NT2/D1 (cell line): ENCODE data around the gene EPC1.

Experiments used
- DNase-seq: peaks from one replicate; pipeline ENCODE4 v3.0.0-alpha.2; 2011; ENCODE audit warnings: low read depth, low spot score
- H3K27me3 ChIP-seq: 2 replicates; pipeline ENCODE4 v1.6.0; 2011; ENCODE audit warnings: mild to moderate bottlenecking; ENCODE audit not compliant: insufficient read length, insufficient read depth
- H3K36me3 ChIP-seq: 2 replicates; pipeline ENCODE4 v1.6.1; 2011; ENCODE audit warnings: mild to moderate bottlenecking, low read length, mixed read lengths; ENCODE audit not compliant: insufficient read depth, insufficient read length
- H3K4me1 ChIP-seq: 2 replicates; pipeline ENCODE4 v1.5.1; 2011; ENCODE audit not compliant: insufficient read depth, insufficient read length
- H3K4me3 ChIP-seq: 2 replicates; pipeline ENCODE4 v1.5.1; 2011; ENCODE audit warnings: low read depth; ENCODE audit not compliant: insufficient read length
- H3K9ac ChIP-seq: 2 replicates; pipeline ENCODE4 v1.6.0; 2011; ENCODE audit warnings: low read depth; ENCODE audit not compliant: insufficient read length
- H3K9me3 ChIP-seq: 2 replicates; pipeline ENCODE4 v1.5.1; 2011; ENCODE audit warnings: mild to moderate bottlenecking, low read length; ENCODE audit not compliant: insufficient read depth
- SUZ12 ChIP-seq: IDR thresholded peaks from 2 replicates; pipeline ENCODE4 v1.6.1; 2011; ENCODE audit not compliant: insufficient read length, insufficient read depth; ENCODE audit errors: extremely low read depth
- YY1 ChIP-seq: IDR thresholded peaks from 2 replicates; pipeline ENCODE4 v1.6.1; 2011; ENCODE audit not compliant: insufficient read length, insufficient read depth
- ZNF274 ChIP-seq: IDR thresholded peaks from 2 replicates; pipeline ENCODE4 v1.6.1; 2011; ENCODE audit warnings: mild to moderate bottlenecking, low read depth, low read length

The EPC1 gene

DNA sequence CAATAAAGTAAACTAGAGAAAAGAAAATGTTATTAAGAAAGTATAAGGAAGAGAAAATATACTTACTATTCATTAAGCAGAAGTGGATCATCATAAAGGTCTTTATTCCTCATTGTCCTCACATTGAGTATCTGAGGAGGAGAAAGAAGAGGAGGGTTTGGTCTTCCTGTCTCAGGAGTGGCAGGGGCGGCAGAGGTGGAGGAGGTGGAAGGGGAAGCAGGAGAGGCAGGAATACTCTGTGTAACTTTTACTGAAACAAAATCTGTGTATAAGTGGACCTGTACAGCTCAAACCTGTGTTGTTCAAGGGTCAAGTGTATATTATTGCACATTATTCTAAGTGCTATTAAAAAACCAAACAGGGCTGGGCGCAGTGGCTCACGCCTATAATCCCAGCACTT is 34.2 kb upstream of the EPC1 start:
- no peak for DNase-seq
- no peaks in the 10 kb centered on the region for H3K27me3 ChIP-seq
- H3K9ac ChIP-seq: no peak overlapping the region
- peaks cover 3% of the 10 kb centered on the region for H3K4me1 ChIP-seq
- H3K36me3 ChIP-seq: no peaks in the 10 kb centered on the region
- TF ChIP-seq ZNF274 (no peak), YY1 (no peak)
- no peaks in the 10 kb centered on the region for H3K9me3 ChIP-seq
- no peak overlapping the region for H3K4me3 ChIP-seq

DNA sequence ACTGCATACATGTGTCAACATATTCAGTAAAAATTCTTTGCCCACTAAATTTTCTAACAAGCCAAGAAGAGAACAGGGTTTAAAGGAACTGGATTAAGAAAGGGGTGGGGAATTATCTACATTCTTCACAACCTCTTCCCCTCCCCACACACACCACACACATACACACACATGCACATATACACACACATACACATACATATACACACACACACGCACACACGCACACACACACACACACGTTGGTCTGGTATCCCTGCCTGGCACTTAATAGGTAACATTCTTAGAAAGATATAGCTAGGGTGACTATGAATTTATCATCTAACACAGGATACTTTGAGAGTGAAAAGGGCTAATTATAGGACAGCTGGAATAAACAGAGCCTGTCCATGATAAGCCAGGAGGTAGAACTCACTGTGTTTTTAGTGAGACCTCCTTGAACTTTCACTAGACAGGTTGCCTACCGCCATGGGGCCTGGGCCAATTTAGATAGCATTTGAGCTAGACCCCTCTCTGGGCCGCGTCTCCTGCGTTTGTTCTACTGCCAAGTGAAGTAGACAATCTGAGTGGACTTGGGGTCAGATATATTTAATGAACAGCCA is 33.1 kb upstream of the EPC1 start:
- H3K9ac ChIP-seq: no peak overlapping the region
- H3K4me3 ChIP-seq: no peak overlapping the region
- H3K27me3 ChIP-seq: no peaks in the 10 kb centered on the region
- H3K4me1 ChIP-seq: peaks cover 3% of the 10 kb centered on the region
- H3K9me3 ChIP-seq: no peaks in the 10 kb centered on the region
- TF ChIP-seq YY1: no peak
- TF ChIP-seq ZNF274: no peak
- no peak for TF ChIP-seq SUZ12
- no peaks in the 10 kb centered on the region for H3K36me3 ChIP-seq
- no peak for DNase-seq

DNA sequence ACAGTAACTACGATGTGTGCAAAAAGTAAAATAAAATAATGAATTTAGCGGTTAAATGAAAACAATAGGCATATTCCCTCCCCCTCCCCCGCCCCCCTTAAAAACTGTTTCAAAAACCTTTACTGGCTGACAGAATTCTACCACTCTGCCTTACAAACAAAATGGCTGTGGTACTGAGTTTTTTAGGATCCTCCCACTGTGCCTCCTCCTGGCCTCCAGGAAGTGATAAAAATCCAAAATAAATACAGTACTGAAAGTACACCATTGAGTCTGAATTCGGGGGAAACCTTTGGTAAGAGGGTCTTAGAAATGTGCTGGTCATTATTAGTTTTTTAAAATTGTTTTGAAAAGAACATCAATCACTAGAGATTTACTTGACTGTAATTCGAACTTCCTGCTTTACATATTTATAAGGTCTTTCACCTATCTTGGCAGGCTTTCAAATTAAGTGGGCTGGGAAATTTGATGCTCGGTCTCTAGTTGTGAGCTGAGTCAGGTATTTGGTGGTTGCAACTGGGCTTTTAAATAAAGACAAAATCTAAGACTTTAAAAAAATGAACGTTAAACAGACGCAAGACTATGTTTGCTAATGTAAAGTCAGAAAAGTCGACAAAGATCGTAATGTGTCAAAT is 32.5 kb upstream of the EPC1 start:
- TF ChIP-seq YY1: peak; percentile 31
- no peak for TF ChIP-seq ZNF274
- TF ChIP-seq SUZ12: no peak
- peaks cover 3% of the 10 kb centered on the region for H3K4me1 ChIP-seq

DNA sequence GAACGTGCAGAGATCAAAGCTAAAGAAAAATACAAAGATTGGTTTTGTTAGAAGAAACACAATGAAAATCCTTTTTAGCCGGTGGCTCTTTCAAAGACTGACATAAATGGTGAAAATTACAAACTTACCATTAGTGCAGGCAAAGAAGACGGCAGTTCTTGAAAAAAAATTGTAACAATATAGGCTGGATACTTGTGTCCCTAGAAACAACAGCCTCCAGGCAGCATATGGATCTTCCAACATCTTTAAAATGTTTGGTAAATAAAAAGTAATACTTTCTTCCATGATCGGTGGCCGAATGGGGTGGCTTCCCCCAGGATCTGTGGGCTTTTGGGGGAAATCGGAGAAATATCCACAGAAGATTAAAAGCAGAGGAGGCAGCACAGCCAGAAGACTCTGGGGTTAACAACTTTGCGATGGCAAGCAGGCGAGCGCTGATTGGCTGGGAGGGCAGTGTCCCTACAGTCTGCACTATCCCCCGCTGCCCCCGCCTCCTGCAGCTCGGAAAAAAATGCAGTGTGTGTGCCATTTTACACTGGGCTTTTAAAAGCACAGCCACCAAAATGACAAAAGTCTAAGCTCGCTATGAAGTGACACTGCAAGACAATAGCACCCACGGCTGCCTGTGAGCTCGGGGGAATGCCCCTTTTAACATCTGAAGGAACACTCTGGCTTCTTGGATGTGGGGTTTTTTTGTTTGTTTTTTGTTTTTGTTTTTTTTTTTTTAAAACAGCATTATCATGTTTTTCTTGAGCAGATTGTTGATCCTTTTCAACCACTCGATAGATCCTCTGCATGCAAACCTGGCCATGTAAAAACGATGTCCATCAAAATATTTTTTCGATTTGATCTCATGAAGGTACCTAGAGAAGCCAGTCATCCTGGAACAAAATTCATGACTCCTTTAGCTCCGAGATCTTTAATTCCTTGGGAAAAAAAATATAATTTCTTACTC is 31.7 kb upstream of the EPC1 start:
- Histone ChIP-seq H3K9ac (peak overlapping the region; percentile 67), H3K4me3 (peak overlapping the region; percentile 50), H3K36me3 (no peaks in the 10 kb centered on the region), H3K9me3 (no peaks in the 10 kb centered on the region), H3K27me3 (no peaks in the 10 kb centered on the region), H3K4me1 (no peaks in the 10 kb centered on the region)
- TF ChIP-seq YY1: no peak
- no peak for TF ChIP-seq ZNF274
- no peak for TF ChIP-seq SUZ12
- peak; percentile 63 for DNase-seq

More for the DNA sequence above, 32.5 kb upstream of the EPC1 start:
- Histone ChIP-seq H3K9me3 (no peaks in the 10 kb centered on the region), H3K36me3 (no peaks in the 10 kb centered on the region), H3K9ac (peak overlapping the region; percentile 67), H3K27me3 (no peaks in the 10 kb centered on the region), H3K4me3 (peak overlapping the region; percentile 50)
- DNase-seq: peak; percentile 33

DNA sequence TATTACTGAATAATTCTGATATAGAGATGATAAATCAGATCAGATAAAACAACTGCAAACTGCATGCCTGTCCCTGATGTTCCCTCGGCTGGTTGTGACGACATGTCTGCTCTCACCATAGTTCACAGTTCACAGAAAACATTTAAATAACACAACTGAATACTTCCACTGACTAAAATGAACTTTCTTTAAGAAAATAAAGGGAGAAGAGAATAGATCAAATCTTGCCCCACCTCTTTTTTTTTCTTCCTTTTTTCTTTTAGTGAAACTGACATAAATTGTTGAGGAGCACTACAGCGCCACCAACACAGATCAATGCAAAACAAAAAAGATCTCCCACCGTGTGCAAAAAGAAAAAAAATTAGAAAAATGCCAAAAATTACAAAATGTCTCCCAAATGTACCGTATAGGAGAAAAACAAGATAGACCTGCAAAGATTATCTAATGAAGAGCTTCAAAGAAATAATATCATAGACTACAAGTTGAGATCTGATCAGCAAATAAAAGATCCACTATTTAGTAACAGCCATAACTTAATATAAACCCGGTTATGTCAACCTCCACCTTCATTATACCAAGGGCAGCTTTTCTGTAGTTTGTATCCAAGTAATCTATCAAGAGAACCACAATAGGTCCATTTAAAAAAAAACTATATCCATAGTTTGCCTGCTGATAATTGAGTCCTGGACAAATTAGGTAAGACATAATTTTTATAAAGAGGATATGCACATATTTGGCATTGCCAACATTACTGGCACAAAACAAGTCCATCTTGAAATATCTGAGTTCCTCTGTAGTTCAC is 30.7 kb upstream of the EPC1 start:
- DNase-seq: no peak
- H3K36me3 ChIP-seq: no peaks in the 10 kb centered on the region
- H3K4me3 ChIP-seq: peak overlapping the region; percentile 41
- H3K4me1 ChIP-seq: no peaks in the 10 kb centered on the region
- peak overlapping the region; percentile 53 for H3K9ac ChIP-seq
- no peaks in the 10 kb centered on the region for H3K9me3 ChIP-seq
- no peaks in the 10 kb centered on the region for H3K27me3 ChIP-seq
- no peak for TF ChIP-seq ZNF274
- no peak for TF ChIP-seq SUZ12
- no peak for TF ChIP-seq YY1

DNA sequence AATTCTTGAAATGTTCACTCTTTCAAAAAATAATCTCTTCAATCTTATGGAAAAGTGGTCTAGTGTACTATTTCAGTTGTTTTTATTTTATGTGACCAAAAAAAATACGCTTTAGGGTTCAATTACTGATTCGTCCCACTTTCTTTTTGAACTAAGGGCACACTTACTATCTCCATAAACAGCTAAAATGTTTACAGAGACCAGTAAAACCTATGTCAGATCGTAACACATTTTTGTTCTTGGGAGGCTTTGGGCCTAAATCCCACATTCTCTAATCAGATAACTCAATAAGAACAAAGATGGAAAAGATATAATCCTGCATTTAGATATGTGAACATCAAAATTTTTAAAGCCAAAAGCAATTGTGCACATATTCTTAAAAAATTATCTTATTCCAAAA is 29.8 kb upstream of the EPC1 start:
- DNase-seq: no peak
- Histone ChIP-seq H3K27me3 (no peaks in the 10 kb centered on the region), H3K4me3 (peak overlapping the region; percentile 15), H3K4me1 (no peaks in the 10 kb centered on the region), H3K9ac (no peak overlapping the region), H3K36me3 (no peaks in the 10 kb centered on the region), H3K9me3 (no peaks in the 10 kb centered on the region)
- TF ChIP-seq SUZ12 (no peak), YY1 (no peak), ZNF274 (no peak)
